HepG2 (cell line): ENCODE data around the gene FRMD3. TPM values are rescaled to one million over a fixed set of nuclear protein-coding genes. Genes with fewer than 3 reads are reported as not detected.

Source experiments
- ATAC-seq: fragments of 200-7000 bp; cut with Tn5 transposase; 3 replicates; pipeline ENCODE4 v1.9.1; 2020; ENCODE audit warnings: mild to moderate bottlenecking, moderate library complexity
- BruUV-seq: library from RNA; stranded (reverse); fragments of 400-500 nt; replicated peaks from 2 replicates; lab custom pipeline; 2021; lab: Mats Ljungman, UMichigan
- CTCF ChIA-PET: fragments of 300-600 bp; formaldehyde crosslinking; extraction: SDS; loops from one replicate; lab custom pipeline; 2021; ENCODE audit warnings: low total read pairs, inconsistent platforms, low intra/inter-chr PET ratio; lab: Yijun Ruan, JAX
- POLR2A ChIA-PET: fragments of 350-600 bp; sonication (Branson Sonifier 250); formaldehyde crosslinking; loops from one replicate; lab custom pipeline; 2020; ENCODE audit warnings: antibody characterized with exemption, inconsistent platforms; lab: Yijun Ruan, JAX
- DNase-seq: peaks from one replicate; pipeline ENCODE4 v3.0.0-alpha.2; 2015; ENCODE audit warnings: low spot score
- FAIRE-seq: peaks from 3 replicates; lab custom pipeline; 2011; peaks lifted over from hg19 to GRCh38; lab: Jason Lieb, UNC
- H2AFZ ChIP-seq: one replicate; pipeline ENCODE4 v1.6.1; 2011; ENCODE audit warnings: low read length, inconsistent platforms
- H3K27ac ChIP-seq: fragments of 300-600 bp; 3 replicates; pipeline ENCODE4 v1.8.0; 2011; ENCODE audit warnings: mixed run types, mild to moderate bottlenecking, mixed read lengths, low read length, inconsistent platforms; ENCODE audit not compliant: insufficient read depth; ENCODE audit errors: extremely low read length
- H3K27me3 ChIP-seq, 2 experiments: fragments of 200-600 bp in 1 of 2; 2 replicates in 1 of 2; 3 replicates in 1 of 2; pipeline versions ENCODE4 v1.6.0 to v1.8.0; 2011; ENCODE audit warnings: low read length in 2 of 2, mild to moderate bottlenecking in 2 of 2, moderate library complexity in 2 of 2, inconsistent platforms in 1 of 2; ENCODE audit not compliant: insufficient read depth in 2 of 2, control insufficient read depth in 1 of 2
- H3K36me3 ChIP-seq, 2 experiments: fragments of 200-600 bp in 1 of 2; replicated peaks in 1 of 2; 2 replicates in 1 of 2; 3 replicates in 1 of 2; pipeline versions ENCODE4 v1.5.1 to v1.8.0; 2011; ENCODE audit warnings: low read length in 2 of 2, inconsistent platforms in 1 of 2; ENCODE audit not compliant: insufficient read depth in 2 of 2, control insufficient read depth in 1 of 2
- H3K4me1 ChIP-seq: 2 replicates; pipeline ENCODE4 v1.5.1; 2012; ENCODE audit warnings: low read length, inconsistent platforms; ENCODE audit not compliant: insufficient read depth
- H3K4me2 ChIP-seq: 2 replicates; pipeline ENCODE4 v1.6.0; 2011; ENCODE audit warnings: low read depth, low read length, inconsistent platforms
- H3K4me3 ChIP-seq, 3 experiments: fragments of 200-600 bp in 1 of 3; sonication (generic), shearing (Covaris generic) in 1 of 3; replicated peaks in 1 of 3; 2 replicates each; pipeline ENCODE4 v1.5.1; 2011 to 2016; ENCODE audit warnings: low read length in 3 of 3, inconsistent platforms in 2 of 3, low read depth in 2 of 3, mild to moderate bottlenecking in 2 of 3, control low read depth in 1 of 3, mixed read lengths in 1 of 3; ENCODE audit not compliant: insufficient read depth in 1 of 3
- H3K79me2 ChIP-seq: one replicate; pipeline ENCODE4 v1.6.1; 2011; ENCODE audit warnings: low read length, inconsistent platforms; ENCODE audit not compliant: insufficient read depth
- H3K9ac ChIP-seq: 2 replicates; pipeline ENCODE4 v1.6.0; 2011; ENCODE audit warnings: mild to moderate bottlenecking, low read depth, low read length, inconsistent platforms; ENCODE audit not compliant: insufficient read depth
- H3K9me3 ChIP-seq: 2 replicates; pipeline ENCODE4 v1.5.1; 2012; ENCODE audit warnings: mild to moderate bottlenecking, low read length
- H4K20me1 ChIP-seq: 2 replicates; pipeline ENCODE4 v1.6.0; 2011; ENCODE audit warnings: inconsistent platforms, mild to moderate bottlenecking, low read length, moderate library complexity; ENCODE audit not compliant: insufficient read depth
- ATF7 ChIP-seq, 2 experiments: fragments of 450-650 bp in 1 of 2; sonication (generic) in 1 of 2; formaldehyde crosslinking in 1 of 2; IDR thresholded peaks; 2 replicates each; pipeline versions ENCODE4 v1.4.0 to v1.6.1; 2016 to 2020; ENCODE audit warnings: antibody characterized with exemption in 1 of 2, mild to moderate bottlenecking in 1 of 2, missing genetic modification reagents in 1 of 2
- BHLHE40 ChIP-seq: IDR thresholded peaks from 2 replicates; pipeline ENCODE4 v1.6.1; 2011; ENCODE audit warnings: low read length, improper control_type of control experiment
- DDIT3 ChIP-seq: sonication (generic); formaldehyde crosslinking; IDR thresholded peaks from 2 replicates; pipeline ENCODE4 v1.4.0; 2020; ENCODE audit warnings: mild to moderate bottlenecking, missing genetic modification reagents
- ZNF333 ChIP-seq: sonication (generic); formaldehyde crosslinking; IDR thresholded peaks from 2 replicates; pipeline ENCODE4 v1.4.0; 2020; ENCODE audit warnings: mild to moderate bottlenecking, missing genetic modification reagents, borderline replicate concordance
- WGBS: methylation state at CpG from one replicate; pipeline ENCODE4 v1.1.6; 2017; ENCODE audit warnings: low lambda C conversion rate; 5-methylcytosine and 5-hydroxymethylcytosine counted together
- in situ Hi-C: cut with HindIII; loops from 2 replicates; pipeline ENCODE4 v1.10.0; 2017; ENCODE audit warnings: low pct_unique_long_range_greater_than_20kb; ENCODE audit not compliant: extremely low pct_ligation_motif_present
- intact Hi-C: fragments of 100-400 bp; cut with micrococcal nuclease; formaldehyde crosslinking; loops from one replicate; pipeline ENCODE4 v1.10.0; 2022; ENCODE audit not compliant: unreplicated experiment
- polyA plus RNA-seq, 8 experiments: library from polyadenylated mRNA; depleted of rRNA in 3 of 8; stranded (reverse) in 7 of 8; unstranded in 1 of 8; fragments of >200 nt; fragmentation: Illumina TruSeq in 4 of 8; extraction: Trizol in 4 of 8; gene quantifications; 2 replicates each; pipeline versions ENCODE4 v1.2.1 to v1.2.3, GENCODE V29; 2011 to 2016; ENCODE audit warnings: low read depth in 4 of 8, missing spikeins in 1 of 8, mixed read lengths in 1 of 8; ENCODE audit not compliant: insufficient read depth in 1 of 8
- total RNA-seq, 5 experiments: library from RNA; depleted of rRNA; stranded (reverse); fragments of >200 nt; fragmentation: Illumina TruSeq; extraction: Trizol; gene quantifications; 2 replicates each; pipeline ENCODE4 v1.2.3, GENCODE V29; 2016; ENCODE audit warnings: low read depth in 1 of 5

FRMD3 gene
- total and polyA plus RNA-seq, 2 of the 13 experiments (the other 11 are each of a cell fraction or from before 2014, with no cell fraction given), result 3.2 to 7.7 TPM

GRCh38 chr9:83242066-83242465, 296.1 kb downstream of the FRMD3 start:
- H3K27ac ChIP-seq, result no peak overlapping the region
- H3K4me3 ChIP-seq, result no peak overlapping the region
- no peaks in the 10 kb centered on the region for H4K20me1 ChIP-seq
- CTCF ChIA-PET, result no interaction called here
- FAIRE-seq (no peak), ATAC-seq (no peak), DNase-seq (no peak)
- H3K79me2 ChIP-seq, result no peaks in the 10 kb centered on the region
- H3K9me3 ChIP-seq, result no peaks in the 10 kb centered on the region
- intact Hi-C loops, result no loop called here
- WGBS, result 71% methylated on average over 2 of the region's 2 CpGs
- BruUV-seq, result no TSS peak
- no peak overlapping the region for H3K9ac ChIP-seq
- POLR2A ChIA-PET, result no interaction called here
- H2AFZ ChIP-seq, result no peak overlapping the region
- no peak overlapping the region for H3K4me2 ChIP-seq
- TF ChIP-seq ATF7 (IDR thresholded peaks at IDR 0.05) (peak; percentile 80), ATF7 (CRISPR knock-in tag; IDR thresholded peaks at IDR 0.05) (no peak), DDIT3 (CRISPR knock-in tag) (no peak)
- TF ChIP-seq, all 625 proteins: peak for 1
- H3K27me3 ChIP-seq, result no peaks in the 10 kb centered on the region
- H3K4me1 ChIP-seq, result peaks cover 10% of the 10 kb centered on the region
- H3K36me3 ChIP-seq, result peaks cover 0 to 4% of the 10 kb centered on the region in 2 experiments; a peak in 1 of 5 replicates
- in situ Hi-C loops, result no loop called here

GRCh38 chr9:83240671-83241070, 297.5 kb downstream of the FRMD3 start:
- Histone ChIP-seq H3K27me3 (no peaks in the 10 kb centered on the region), H3K9ac (no peak overlapping the region), H3K27ac (no peak overlapping the region), H3K4me1 (peaks cover 10% of the 10 kb centered on the region), H3K9me3 (no peaks in the 10 kb centered on the region), H4K20me1 (no peaks in the 10 kb centered on the region), H3K4me2 (no peak overlapping the region), H3K36me3 (peaks cover 0 to 4% of the 10 kb centered on the region in 2 experiments; a peak in 1 of 5 replicates), H3K79me2 (no peaks in the 10 kb centered on the region), H2AFZ (no peak overlapping the region), H3K4me3 (no peak overlapping the region)
- no TSS peak for BruUV-seq
- intact Hi-C loops, result no loop called here
- peak; percentile 51; the same call in 1 of the 2 replicates for TF ChIP-seq ZNF333 (CRISPR knock-in tag)
- TF ChIP-seq BHLHE40, result no peak
- no peak for FAIRE-seq
- ChIA-PET POLR2A (no interaction called here), CTCF (no interaction called here)
- ATAC-seq, result no peak
- WGBS, result 51% methylated on average over 4 of the region's 4 CpGs
- no peak for DNase-seq
- in situ Hi-C loops, result no loop called here
